Vagina (tissue), 2 donors: ENCODE data around the gene BCAS3. TPM values are rescaled to one million over a fixed set of nuclear protein-coding genes. Genes with fewer than 3 reads are reported as not detected.

Experiments
- DNase-seq, 2 donors: peaks; one replicate each; pipeline ENCODE4 v3.0.0-alpha.2; 2017; ENCODE audit errors: extremely low spot score in 2 of 2
- H3K27ac ChIP-seq: fragments of 200-600 bp; sonication (generic); one replicate; pipeline ENCODE4 v1.5.1; 2019
- H3K27me3 ChIP-seq: fragments of 200-600 bp; sonication (generic); one replicate; pipeline ENCODE4 v1.5.1; 2019
- H3K36me3 ChIP-seq, 2 donors: fragments of 200-600 bp; sonication (generic); one replicate each; pipeline ENCODE4 v1.5.1; 2017 to 2019
- H3K4me1 ChIP-seq: fragments of 200-600 bp; sonication (generic); one replicate; pipeline ENCODE4 v1.5.1; 2019
- H3K4me3 ChIP-seq, 2 donors: fragments of 200-600 bp; sonication (generic); 1 replicate in 1 of 2; 2 replicates in 1 of 2; pipeline ENCODE4 v1.5.1; 2016 to 2019
- H3K9me3 ChIP-seq: fragments of 200-600 bp; sonication (generic); one replicate; pipeline ENCODE4 v1.5.1; 2019
- CTCF ChIP-seq, 3 experiments: fragments of 450-650 bp in 2 of 3; fragments of 200-600 bp in 1 of 3; sonication (generic) in 1 of 3; IDR thresholded peaks; one replicate each; pipeline ENCODE4 v1.5.1; 2017 to 2019; ENCODE audit warnings: antibody characterized with exemption in 3 of 3, mild to moderate bottlenecking in 2 of 3, moderate library complexity in 2 of 3
- POLR2A ChIP-seq, 2 donors: fragments of 450-650 bp; IDR thresholded peaks; one replicate each; pipeline ENCODE4 v1.6.1; 2017; ENCODE audit warnings: antibody characterized with exemption in 2 of 2, mild to moderate bottlenecking in 2 of 2, moderate library complexity in 2 of 2
- POLR2AphosphoS5 ChIP-seq, 2 donors: sonication (generic); formaldehyde crosslinking; IDR thresholded peaks; one replicate each; pipeline ENCODE4 v1.9.0; 2017; ENCODE audit warnings: antibody characterized with exemption in 2 of 2, mild to moderate bottlenecking in 2 of 2, low read depth in 1 of 2; ENCODE audit not compliant: insufficient read depth in 1 of 2
- intact Hi-C: fragments of 100-400 bp; cut with DNase I; formaldehyde crosslinking; loops from one replicate; pipeline ENCODE4 v1.15.1; 2023
- total RNA-seq: library from RNA; depleted of rRNA; stranded (reverse); fragments of >200 nt; gene quantifications from one replicate; pipeline ENCODE4 v1.2.3, GENCODE V29; 2016

The BCAS3 gene
- total RNA-seq, 1 donor from 2014 or later: 33.1 TPM

GRCh38 chr17:61081959-61082358 lies 404.3 kb downstream of the BCAS3 start:
- Histone ChIP-seq H3K4me3 (no peak overlapping the region), H3K9me3 (no peaks in the 10 kb centered on the region), H3K4me1 (no peaks in the 10 kb centered on the region), H3K27me3 (no peaks in the 10 kb centered on the region), H3K36me3 (no peaks in the 10 kb centered on the region), H3K27ac (no peak overlapping the region)
- no peak for TF ChIP-seq CTCF (IDR thresholded peaks at IDR 0.05)
- TF ChIP-seq POLR2AphosphoS5 (IDR thresholded peaks at IDR 0.05; ENCODE audit: insufficient read depth in 1 of 2, low read depth in 1 of 2): no peak
- TF ChIP-seq POLR2A (IDR thresholded peaks at IDR 0.05): no peak
- intact Hi-C loops: no loop called here
- no peak for DNase-seq

- H3K9me3 ChIP-seq: no peaks in the 10 kb centered on the region
- no peak for TF ChIP-seq POLR2A (IDR thresholded peaks at IDR 0.05)
- TF ChIP-seq CTCF (IDR thresholded peaks at IDR 0.05): no peak
- TF ChIP-seq POLR2AphosphoS5 (IDR thresholded peaks at IDR 0.05; ENCODE audit: insufficient read depth in 1 of 2, low read depth in 1 of 2): no peak
- H3K27me3 ChIP-seq: no peaks in the 10 kb centered on the region
- H3K36me3 ChIP-seq: no peaks in the 10 kb centered on the region
- H3K4me3 ChIP-seq: no peak overlapping the region
- no peak for DNase-seq
- H3K4me1 ChIP-seq: no peaks in the 10 kb centered on the region
- intact Hi-C loops: no loop called here
- no peak overlapping the region for H3K27ac ChIP-seq
These were observed 406.6 kb downstream of the BCAS3 start for GRCh38 chr17:61084260-61084659.

GRCh38 chr17:61087024-61087423 lies 409.4 kb downstream of the BCAS3 start:
- no peak for DNase-seq
- H3K27me3 ChIP-seq: no peaks in the 10 kb centered on the region
- TF ChIP-seq POLR2A (IDR thresholded peaks at IDR 0.05) (no peak), CTCF (IDR thresholded peaks at IDR 0.05) (no peak), POLR2AphosphoS5 (IDR thresholded peaks at IDR 0.05; ENCODE audit: insufficient read depth in 1 of 2, low read depth in 1 of 2) (no peak)
- no peak overlapping the region for H3K4me3 ChIP-seq
- H3K27ac ChIP-seq: no peak overlapping the region
- H3K4me1 ChIP-seq: no peaks in the 10 kb centered on the region
- H3K36me3 ChIP-seq: no peaks in the 10 kb centered on the region
- H3K9me3 ChIP-seq: no peaks in the 10 kb centered on the region
- intact Hi-C loops: no loop called here

- Histone ChIP-seq H3K9me3 (no peaks in the 10 kb centered on the region), H3K36me3 (no peaks in the 10 kb centered on the region), H3K4me3 (no peak overlapping the region), H3K4me1 (no peaks in the 10 kb centered on the region), H3K27me3 (no peaks in the 10 kb centered on the region), H3K27ac (no peak overlapping the region)
- TF ChIP-seq POLR2A (IDR thresholded peaks at IDR 0.05) (no peak), CTCF (IDR thresholded peaks at IDR 0.05) (no peak), POLR2AphosphoS5 (IDR thresholded peaks at IDR 0.05; ENCODE audit: insufficient read depth in 1 of 2, low read depth in 1 of 2) (no peak)
- DNase-seq: no peak
- intact Hi-C loops: no loop called here
These were observed 410.9 kb downstream of the BCAS3 start for GRCh38 chr17:61088556-61088955.

- Histone ChIP-seq H3K27ac (no peak overlapping the region), H3K4me1 (no peaks in the 10 kb centered on the region), H3K27me3 (no peaks in the 10 kb centered on the region), H3K36me3 (no peaks in the 10 kb centered on the region), H3K9me3 (no peaks in the 10 kb centered on the region), H3K4me3 (no peak overlapping the region)
- intact Hi-C loops: no loop called here
- no peak for TF ChIP-seq CTCF (IDR thresholded peaks at IDR 0.05)
- no peak for DNase-seq
These were observed 413.4 kb downstream of the BCAS3 start for GRCh38 chr17:61091096-61091495.
